ENCODE measurements around the gene AP3M1. TPM values are rescaled to one million over a fixed set of nuclear protein-coding genes. Genes with fewer than 3 reads are reported as not detected.
A peak's percentile ranks its signal among the peaks of the same experiment; 100 is the strongest.
"Not testable (repeated sequence)": the region's sequence is repeated elsewhere in the genome, so short reads cannot be mapped to it uniquely, and the experiment has no call there.

The AP3M1 gene
- total RNA-seq, 1 donor from 2014 or later = 33.1 TPM

GRCh38 chr10:74189999-74190421 lies 39.4 kb upstream of the AP3M1 start:
- TF ChIP-seq CTCF (IDR thresholded peaks at IDR 0.05) = no peak
- DNase-seq (no peak), ATAC-seq (peak; percentile 98)
- Histone ChIP-seq H3K27ac (peak overlapping the region; percentile 59), H3K27me3 (no peaks in the 10 kb centered on the region), H3K4me1 (peaks cover 21% of the 10 kb centered on the region), H3K36me3 (no peaks in the 10 kb centered on the region), H3K9me3 (no peaks in the 10 kb centered on the region), H3K4me3 (no peak overlapping the region)
- intact Hi-C loops (cut with DNase I) = no loop called here

GRCh38 chr10:74188617-74189016 lies 38.0 kb upstream of the AP3M1 start:
- peaks cover 21% of the 10 kb centered on the region for H3K4me1 ChIP-seq
- intact Hi-C loops (cut with DNase I); DNase-seq; H3K27me3 ChIP-seq; H3K27ac ChIP-seq; ATAC-seq; H3K9me3 ChIP-seq; H3K36me3 ChIP-seq; H3K4me3 ChIP-seq: not testable (repeated sequence)

GRCh38 chr10:74187237-74187636 lies 36.6 kb upstream of the AP3M1 start:
- no peak for TF ChIP-seq CTCF (IDR thresholded peaks at IDR 0.05)
- no peak overlapping the region for H3K4me3 ChIP-seq
- DNase-seq (no peak), ATAC-seq (no peak)
- peaks cover 21% of the 10 kb centered on the region for H3K4me1 ChIP-seq
- H3K27me3 ChIP-seq = no peaks in the 10 kb centered on the region
- no peaks in the 10 kb centered on the region for H3K36me3 ChIP-seq
- intact Hi-C loops (cut with DNase I) = no loop called here
- no peak overlapping the region for H3K27ac ChIP-seq
- H3K9me3 ChIP-seq = no peaks in the 10 kb centered on the region

- H3K36me3 ChIP-seq = no peaks in the 10 kb centered on the region
- TF ChIP-seq CTCF (IDR thresholded peaks at IDR 0.05) = no peak
- no peak overlapping the region for H3K4me3 ChIP-seq
- DNase-seq (no peak), ATAC-seq (no peak)
- H3K4me1 ChIP-seq = peaks cover 19% of the 10 kb centered on the region
- H3K27me3 ChIP-seq = no peaks in the 10 kb centered on the region
- H3K9me3 ChIP-seq = no peaks in the 10 kb centered on the region
- no peak overlapping the region for H3K27ac ChIP-seq
- intact Hi-C loops (cut with DNase I) = no loop called here
Measured at GRCh38 chr10:74186678-74187077, 36.0 kb upstream of the AP3M1 start.

- Histone ChIP-seq H3K4me1 (peaks cover 17% of the 10 kb centered on the region), H3K27me3 (no peaks in the 10 kb centered on the region), H3K4me3 (no peak overlapping the region), H3K27ac (no peak overlapping the region), H3K9me3 (no peaks in the 10 kb centered on the region), H3K36me3 (no peaks in the 10 kb centered on the region)
- intact Hi-C loops (cut with DNase I) = no loop called here
- no peak for TF ChIP-seq CTCF (IDR thresholded peaks at IDR 0.05)
- DNase-seq = no peak
- ATAC-seq = no peak
Measured at GRCh38 chr10:74179111-74179710, 28.6 kb upstream of the AP3M1 start.

GRCh38 chr10:74178042-74178791 lies 27.6 kb upstream of the AP3M1 start:
- ATAC-seq = no peak
- H3K36me3 ChIP-seq = no peaks in the 10 kb centered on the region
- H3K4me3 ChIP-seq = peak overlapping the region; percentile 79
- DNase-seq = no peak
- H3K27me3 ChIP-seq = no peaks in the 10 kb centered on the region
- H3K4me1 ChIP-seq = peaks cover 17% of the 10 kb centered on the region
- no peak overlapping the region for H3K27ac ChIP-seq
- TF ChIP-seq CTCF (IDR thresholded peaks at IDR 0.05) = no peak
- H3K9me3 ChIP-seq = no peaks in the 10 kb centered on the region
- intact Hi-C loops (cut with DNase I) = no loop called here

Data from upper lobe of right lung (tissue), 1 donor.